Nephron progenitor cell (in vitro differentiated cells): ENCODE results near the gene POLR2L.

Source experiments
- DNase-seq: peaks from one replicate; pipeline ENCODE4 v3.0.0; 2021
- H3K27ac Mint-ChIP-seq: 2 replicates; pipeline ENCODE4 v1.8.0; 2021; ENCODE audit warnings: mild to moderate bottlenecking, moderate library complexity, mixed read lengths
- H3K27me3 Mint-ChIP-seq: 2 replicates; pipeline ENCODE4 v1.8.0; 2021; ENCODE audit warnings: mild to moderate bottlenecking, low read depth, mixed read lengths; ENCODE audit not compliant: poor library complexity
- H3K36me3 Mint-ChIP-seq: 2 replicates; pipeline ENCODE4 v1.8.0; 2021; ENCODE audit warnings: low read depth, mixed read lengths
- H3K4me1 Mint-ChIP-seq: 2 replicates; pipeline ENCODE4 v1.8.0; 2021; ENCODE audit warnings: mixed read lengths
- H3K4me3 Mint-ChIP-seq: 2 replicates; pipeline ENCODE4 v1.8.0; 2021; ENCODE audit warnings: mild to moderate bottlenecking, moderate library complexity, mixed read lengths
- H3K9me3 Mint-ChIP-seq: 2 replicates; pipeline ENCODE4 v1.8.0; 2021; ENCODE audit warnings: mild to moderate bottlenecking, moderate library complexity, mixed read lengths
- CTCF ChIP-seq: fragments of 200-600 bp; sonication (generic); IDR thresholded peaks from 2 replicates; pipeline ENCODE4 v1.5.0; 2021; ENCODE audit warnings: antibody characterized with exemption

The POLR2L gene

GRCh38 chr11:836700-837099, 5.6 kb downstream of the POLR2L start:
- Mint-ChIP-seq H3K27ac (no peak overlapping the region), H3K9me3 (no peaks in the 10 kb centered on the region), H3K4me1 (peaks cover 34% of the 10 kb centered on the region), H3K27me3 (peaks cover 10% of the 10 kb centered on the region), H3K36me3 (peaks cover 8% of the 10 kb centered on the region), H3K4me3 (no peak overlapping the region)
- no peak for TF ChIP-seq CTCF
- no peak for DNase-seq

GRCh38 chr11:836274-836673, 6.1 kb downstream of the POLR2L start:
- no peaks in the 10 kb centered on the region for H3K9me3 Mint-ChIP-seq
- H3K4me3 Mint-ChIP-seq = no peak overlapping the region
- H3K27me3 Mint-ChIP-seq = peaks cover 15% of the 10 kb centered on the region
- no peak overlapping the region for H3K27ac Mint-ChIP-seq
- H3K4me1 Mint-ChIP-seq = peaks cover 35% of the 10 kb centered on the region
- no peak for DNase-seq
- TF ChIP-seq CTCF = no peak
- peaks cover 8% of the 10 kb centered on the region for H3K36me3 Mint-ChIP-seq

DNA sequence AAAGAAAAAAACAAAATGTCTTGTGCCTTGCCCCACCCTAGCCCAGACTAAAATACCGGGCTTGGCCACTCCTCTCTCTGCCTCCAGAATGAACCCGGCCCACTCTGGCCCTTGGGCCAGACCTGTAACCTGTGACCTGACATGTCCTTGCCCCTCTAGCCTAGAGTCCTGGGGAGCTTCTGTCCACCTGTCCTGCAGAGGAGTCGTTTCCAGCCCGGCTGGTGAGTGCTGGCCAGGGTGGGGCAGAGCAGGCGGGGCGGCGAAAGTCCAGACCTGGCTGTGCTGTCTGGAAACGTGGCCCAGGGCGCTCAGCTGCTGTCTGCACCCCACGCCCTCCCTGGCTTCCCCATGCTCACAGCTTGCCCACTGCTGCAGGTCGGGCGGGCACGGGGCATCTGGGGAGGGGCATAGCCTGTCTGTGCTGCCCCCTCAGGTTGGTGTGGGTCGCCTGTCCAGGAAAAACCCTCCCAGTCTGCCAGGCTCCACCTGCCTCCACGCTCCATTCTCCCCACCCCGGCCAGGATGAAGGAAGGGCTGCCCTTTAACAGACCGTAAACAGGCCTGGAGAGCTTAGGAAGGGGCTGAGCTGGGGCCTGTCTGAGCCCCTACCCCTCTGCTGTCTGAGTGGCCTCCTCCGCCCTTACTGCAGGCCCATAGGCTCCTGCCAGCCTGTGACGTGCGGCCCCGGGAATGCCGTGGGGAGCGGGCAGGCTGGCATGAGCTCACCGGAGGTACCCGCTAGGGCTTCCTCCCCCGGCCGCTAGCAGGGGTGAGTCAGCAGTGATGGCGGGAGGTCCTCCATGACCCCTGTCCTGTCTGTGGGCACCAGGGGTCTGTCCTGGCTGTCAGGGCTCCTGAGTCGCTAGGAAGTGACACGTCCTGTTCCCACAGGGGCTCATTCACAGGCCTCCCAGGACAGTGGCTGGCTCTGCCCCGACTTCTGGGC, 7.7 kb downstream of the POLR2L start:
- no peak for TF ChIP-seq CTCF
- Mint-ChIP-seq H3K27me3 (peaks cover 28% of the 10 kb centered on the region), H3K4me1 (peaks cover 27% of the 10 kb centered on the region), H3K4me3 (peak overlapping the region; percentile 79), H3K27ac (no peak overlapping the region), H3K9me3 (no peaks in the 10 kb centered on the region), H3K36me3 (no peaks in the 10 kb centered on the region)
- DNase-seq = no peak

DNA sequence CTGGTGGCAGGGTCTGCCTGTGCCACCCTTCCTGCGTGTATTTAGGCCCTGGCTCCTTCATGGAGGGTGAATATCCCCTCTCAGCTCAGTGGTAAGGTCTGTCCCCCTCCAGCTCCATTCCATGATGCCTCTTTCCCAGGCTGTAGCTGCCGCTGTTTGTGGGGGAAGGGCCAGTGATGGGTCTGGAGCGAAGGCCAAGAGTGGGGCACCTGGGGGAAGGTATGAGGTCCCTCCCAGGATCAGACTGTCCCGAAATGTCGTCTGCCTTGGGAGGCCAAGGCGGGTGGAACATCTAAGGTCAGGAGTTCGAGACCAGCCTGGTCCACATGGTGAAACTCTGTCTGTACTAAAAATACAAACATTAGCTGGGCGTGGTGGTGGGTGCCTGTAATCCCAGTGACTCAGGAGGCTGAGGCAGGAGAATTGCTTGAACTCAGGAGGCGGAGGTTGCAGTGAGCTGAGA, 8.4 kb downstream of the POLR2L start:
- DNase-seq = no peak
- Mint-ChIP-seq H3K27me3 (peaks cover 36% of the 10 kb centered on the region), H3K36me3 (no peaks in the 10 kb centered on the region), H3K27ac (no peak overlapping the region), H3K9me3 (no peaks in the 10 kb centered on the region), H3K4me1 (peaks cover 33% of the 10 kb centered on the region), H3K4me3 (peak overlapping the region; percentile 79)
- no peak for TF ChIP-seq CTCF

DNA sequence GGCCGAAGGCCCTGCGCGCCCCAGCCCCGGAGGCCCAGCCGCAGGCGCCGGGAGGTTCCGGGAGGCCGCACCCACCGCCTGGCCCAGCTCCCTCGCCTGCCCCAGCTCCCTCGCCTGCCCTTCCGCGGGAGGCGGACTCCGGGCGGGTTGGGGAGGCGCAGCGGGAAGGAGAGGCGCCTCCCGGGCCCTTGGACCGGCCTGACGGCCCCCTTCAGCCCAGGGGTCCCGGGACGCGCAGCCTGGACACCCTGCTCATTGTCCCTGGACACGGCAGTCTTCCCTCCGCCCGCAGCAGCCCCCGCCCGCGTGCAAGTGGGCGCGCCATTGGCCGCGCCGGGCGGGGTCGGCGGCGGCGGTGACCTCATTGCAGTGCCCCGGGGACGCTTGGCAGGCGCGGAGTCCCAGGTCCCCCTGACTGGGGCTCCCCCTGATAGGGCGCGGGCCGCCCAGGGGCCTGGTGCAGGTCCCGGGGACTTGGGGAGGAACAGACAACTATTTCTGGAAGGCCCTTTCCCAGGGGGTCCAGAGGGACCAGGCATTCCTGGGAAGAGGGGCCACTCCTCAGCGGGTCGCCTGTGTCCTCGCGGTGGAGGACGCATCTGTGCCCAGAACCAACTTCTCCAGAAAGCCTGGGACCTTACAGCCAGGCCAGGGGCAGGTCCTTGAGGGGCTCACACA, 9.1 kb downstream of the POLR2L start:
- no peak overlapping the region for H3K27ac Mint-ChIP-seq
- peak; percentile 69 for DNase-seq
- H3K9me3 Mint-ChIP-seq = no peaks in the 10 kb centered on the region

More for the DNA sequence above, 9.1 kb downstream of the POLR2L start:
- TF ChIP-seq CTCF = no peak
- H3K36me3 Mint-ChIP-seq = no peaks in the 10 kb centered on the region
- peaks cover 40% of the 10 kb centered on the region for H3K4me1 Mint-ChIP-seq
- peak overlapping the region; percentile 79 for H3K4me3 Mint-ChIP-seq
- H3K27me3 Mint-ChIP-seq = peaks cover 42% of the 10 kb centered on the region
